HG03060 (cell line): Measurements from ENCODE around the gene RAMP3.
A peak's percentile ranks its signal among the peaks of the same experiment; 100 is the strongest.
"Not testable (repeated sequence)": the region's sequence is repeated elsewhere in the genome, so short reads cannot be mapped to it uniquely, and the experiment has no call there.

Source experiments
- ATAC-seq: cut with Tn5 transposase; IDR thresholded peaks from one replicate; pipeline ENCODE4 v1.9.1; 2021; ENCODE audit warnings: low read depth, moderate number of reproducible peaks; ENCODE audit not compliant: unreplicated experiment

The RAMP3 gene

DNA sequence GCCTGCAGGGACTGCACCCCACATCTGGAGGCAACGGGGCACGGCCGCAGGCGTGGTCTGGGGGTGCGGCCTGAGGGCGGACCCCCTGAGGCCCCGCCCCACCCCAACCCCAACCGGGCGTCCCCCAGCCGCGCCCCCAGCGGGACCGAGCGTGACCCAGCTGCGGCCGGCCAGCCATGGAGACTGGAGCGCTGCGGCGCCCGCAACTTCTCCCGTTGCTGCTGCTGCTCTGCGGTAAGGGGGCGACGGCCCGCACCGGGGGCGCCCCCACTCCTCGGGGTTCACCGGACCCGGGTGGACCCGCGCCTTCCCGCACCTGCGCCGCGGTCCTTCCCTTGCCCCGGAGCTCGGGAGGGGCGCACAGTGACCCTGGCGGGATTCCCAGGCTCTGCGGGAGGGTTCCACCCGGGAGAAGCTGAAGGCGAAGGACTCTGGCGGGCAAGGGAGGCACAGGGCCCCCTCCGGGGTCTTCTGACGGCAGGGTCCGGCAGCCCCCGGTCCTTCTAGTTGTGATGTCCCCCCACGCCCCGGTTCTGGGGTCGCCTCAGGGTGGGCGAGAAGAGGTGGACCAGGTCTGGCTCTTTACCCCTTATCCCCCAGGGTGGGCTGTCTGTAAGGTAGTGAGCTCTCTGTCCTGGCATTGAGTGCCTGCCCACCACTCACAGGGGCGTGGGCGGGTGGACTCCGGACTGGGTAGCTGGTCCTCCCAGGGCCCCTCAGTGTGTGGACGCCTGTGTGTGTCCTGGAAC is at the start of gene RAMP3:
RAMP3 (plus strand) TSS at position 139 of the 749 bp plus-strand sequence; CDS start at position 177, 38 bp downstream.
- ATAC-seq: no peak

DNA sequence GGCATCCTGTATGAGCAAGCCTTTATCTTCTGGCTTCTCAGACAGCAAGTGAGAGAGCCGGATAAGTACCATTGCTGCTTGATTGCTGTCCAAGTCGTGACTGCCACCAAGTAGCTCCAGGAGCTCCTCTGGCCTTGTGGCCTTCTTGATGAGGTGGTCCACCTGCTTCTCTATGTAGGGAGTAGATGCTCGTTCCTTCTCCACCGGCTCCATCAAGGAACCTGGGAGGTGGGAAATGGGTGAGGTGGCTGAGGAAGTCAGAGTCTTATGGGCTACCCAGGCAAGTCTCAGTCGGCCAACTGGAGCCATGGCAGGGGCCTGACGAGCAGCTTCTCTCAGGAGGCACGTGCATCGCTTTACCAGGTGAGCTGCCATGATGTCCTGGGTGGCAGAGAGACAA is 48.7 kb upstream of the RAMP3 start:
- ATAC-seq: no peak

DNA sequence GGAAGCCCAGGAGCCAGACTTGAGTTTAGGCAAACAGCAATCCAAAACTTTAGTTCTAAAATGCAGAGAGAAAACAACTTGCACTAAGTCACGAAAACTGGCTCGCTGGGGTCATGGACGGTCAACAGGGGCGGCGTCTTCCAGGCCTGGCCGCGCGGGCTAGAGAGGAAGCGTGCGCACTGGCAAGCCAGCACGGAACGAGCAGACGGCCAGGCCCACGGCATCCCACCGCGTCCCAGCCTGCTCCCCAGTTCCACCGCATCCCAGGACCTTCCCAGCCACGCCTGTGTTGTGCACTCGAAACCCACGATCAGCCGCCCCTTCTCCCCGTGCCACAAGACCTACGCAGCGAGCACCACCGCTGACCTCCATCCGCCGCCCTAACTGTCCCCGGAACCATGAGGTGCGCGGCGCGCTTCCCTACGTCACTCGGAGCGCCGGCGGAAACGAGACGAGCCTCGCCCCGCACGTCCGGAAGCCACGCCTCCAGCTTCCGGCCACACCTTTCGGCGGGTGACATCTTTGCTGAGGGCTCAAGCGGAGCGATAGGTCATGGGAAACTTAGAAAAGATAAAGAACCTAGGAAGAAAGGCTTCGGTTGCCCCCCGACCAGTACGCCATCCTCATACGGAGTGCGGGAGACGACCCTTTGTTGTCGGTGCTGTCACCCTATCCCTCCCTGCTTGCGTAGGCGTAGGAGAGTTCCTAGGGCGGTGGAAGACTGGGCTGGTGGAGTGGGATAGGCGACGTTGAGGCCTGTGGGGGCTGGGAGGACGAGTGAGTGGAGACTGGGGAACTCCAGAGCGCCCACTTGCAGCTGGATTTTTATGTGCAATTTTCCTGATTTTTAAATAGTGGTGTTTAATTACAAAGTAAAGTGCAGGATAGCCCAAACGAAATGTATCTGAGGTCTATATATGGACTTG is 46.0 kb upstream of the RAMP3 start, which contains the start of gene TBRG4:
TBRG4 (minus strand) TSS at position 400 of the 926 bp plus-strand sequence. CDS start 2,460 bp downstream, outside the sequence.
- ATAC-seq: peak; percentile 89

DNA sequence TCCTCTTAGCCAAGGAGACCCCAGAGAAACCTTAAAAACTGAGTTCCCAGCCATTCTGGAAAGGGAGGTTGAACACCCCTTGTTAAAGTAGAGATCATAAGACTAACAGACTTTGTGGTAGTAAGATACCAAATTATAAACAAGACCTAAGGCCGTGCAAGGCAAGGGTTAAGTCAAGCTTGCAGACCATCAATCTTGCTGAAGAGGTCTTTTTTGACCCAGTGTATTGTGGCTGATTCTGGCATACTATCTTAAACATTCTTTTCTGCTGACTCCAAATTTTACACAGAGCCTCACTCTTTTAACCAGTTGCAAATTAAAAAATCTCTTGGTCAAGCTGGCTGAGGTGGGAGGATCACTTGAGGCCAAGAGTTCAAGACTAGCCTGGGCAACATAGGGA is 44.9 kb upstream of the RAMP3 start:
- ATAC-seq: no peak

- ATAC-seq: not testable (repeated sequence)
Observed at GRCh38 chr7:45114257-45114656, 43.3 kb upstream of the RAMP3 start.

- ATAC-seq: no peak
Observed at GRCh38 chr7:45114926-45115325, 42.7 kb upstream of the RAMP3 start.

DNA sequence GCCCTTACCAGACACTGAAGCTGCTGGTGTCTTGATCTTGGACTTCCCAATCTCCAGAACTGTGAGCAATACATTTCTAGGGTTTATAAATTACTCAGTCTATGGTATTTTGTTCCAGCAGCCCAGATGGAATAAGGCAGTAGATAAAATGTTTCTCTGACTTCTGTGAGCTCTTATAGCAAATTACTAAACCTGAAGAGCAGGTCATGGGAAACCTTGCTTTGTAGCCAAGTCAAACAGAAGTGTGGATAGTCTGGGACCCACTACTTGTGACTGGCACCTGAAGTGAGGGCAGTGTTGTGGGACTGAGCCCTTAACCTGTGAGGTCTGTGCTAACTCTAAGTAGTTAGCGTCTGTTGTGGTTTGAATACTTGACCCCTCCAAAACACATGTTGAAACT is 41.5 kb upstream of the RAMP3 start:
- no peak for ATAC-seq

GRCh38 chr7:45117582-45117981 is 40.0 kb upstream of the RAMP3 start:
- ATAC-seq: no peak

- ATAC-seq: no peak
Observed at GRCh38 chr7:45118292-45118691, 39.3 kb upstream of the RAMP3 start.

- ATAC-seq: no peak
Observed at GRCh38 chr7:45118889-45119331, 38.7 kb upstream of the RAMP3 start.

- ATAC-seq: no peak
Observed at GRCh38 chr7:45119550-45119949, 38.0 kb upstream of the RAMP3 start.

- ATAC-seq: no peak
Observed at GRCh38 chr7:45122975-45123860, 34.4 kb upstream of the RAMP3 start.

DNA sequence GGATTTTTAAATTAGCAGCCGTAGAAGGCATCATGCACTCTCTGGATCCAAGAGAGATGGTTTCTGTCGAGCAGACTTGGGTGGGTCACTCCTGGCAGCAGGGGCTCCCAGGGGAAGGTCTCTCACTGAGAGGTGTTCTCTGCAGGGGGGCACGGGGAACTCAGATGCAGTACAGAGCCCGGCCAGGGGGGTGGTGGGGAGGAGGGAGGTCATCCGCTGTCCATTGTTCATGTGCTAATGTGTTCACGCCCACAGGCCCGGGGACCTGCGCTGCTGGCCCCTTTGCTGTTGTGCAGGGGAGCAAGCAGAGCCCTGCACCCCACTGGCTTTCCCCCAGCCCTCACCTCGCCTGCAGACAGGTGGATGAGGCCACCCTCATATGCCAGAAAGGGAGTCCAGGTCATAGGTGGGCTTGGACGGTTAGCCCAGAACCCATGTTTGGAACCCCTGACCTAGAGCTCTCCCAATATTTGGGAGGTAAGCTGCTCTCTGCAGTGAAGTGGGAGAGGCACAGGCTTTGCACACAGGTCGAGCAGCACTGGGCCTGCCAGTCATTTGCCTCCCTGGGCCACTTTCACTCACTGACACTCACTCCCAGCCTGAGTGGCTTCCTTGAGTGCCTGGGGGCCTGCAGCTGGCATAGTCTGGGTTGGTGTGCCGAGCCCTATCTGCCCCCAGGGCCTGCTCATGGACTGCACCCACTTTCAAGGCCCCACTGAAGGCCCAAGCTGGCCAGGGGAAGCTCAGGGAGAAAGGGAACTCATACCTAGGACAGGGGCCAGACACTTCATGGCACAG is 33.5 kb upstream of the RAMP3 start:
- no peak for ATAC-seq

DNA sequence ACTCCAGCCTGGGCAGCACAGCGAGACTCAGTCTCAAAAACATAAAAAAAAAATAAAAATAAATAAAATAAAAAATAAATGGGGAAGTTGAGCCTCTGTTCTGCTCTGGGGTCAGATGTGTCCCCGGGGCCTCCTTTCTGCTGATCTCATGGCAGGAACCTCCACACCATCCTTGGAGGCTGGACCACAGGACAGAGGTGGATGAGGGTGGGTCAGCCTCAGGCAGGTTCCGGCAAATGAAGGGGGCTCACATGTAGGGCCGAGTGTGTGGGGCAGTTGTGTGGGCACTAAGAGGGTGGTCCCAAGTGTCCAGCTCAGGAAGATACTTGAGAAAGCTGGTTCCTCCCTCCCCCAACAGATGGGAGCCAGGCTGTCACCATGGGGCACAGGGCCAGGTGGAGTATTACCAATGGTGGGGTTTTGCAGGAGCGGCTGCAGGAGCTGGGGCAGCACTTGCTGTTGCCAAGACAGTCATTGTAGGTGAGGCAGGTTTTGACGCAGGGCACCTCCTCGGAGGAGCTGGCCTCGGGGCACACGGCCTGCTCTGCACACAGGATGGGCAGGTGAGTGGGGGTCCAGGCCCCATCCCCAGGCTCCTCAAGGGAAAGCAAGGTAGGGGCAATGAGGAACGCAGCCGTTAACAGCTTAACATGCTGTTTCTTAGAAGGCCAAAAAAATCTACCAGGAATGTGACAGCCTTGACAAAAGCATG is 32.2 kb upstream of the RAMP3 start:
- ATAC-seq: no peak

- ATAC-seq: no peak
Observed at GRCh38 chr7:45126201-45126600, 31.4 kb upstream of the RAMP3 start.

DNA sequence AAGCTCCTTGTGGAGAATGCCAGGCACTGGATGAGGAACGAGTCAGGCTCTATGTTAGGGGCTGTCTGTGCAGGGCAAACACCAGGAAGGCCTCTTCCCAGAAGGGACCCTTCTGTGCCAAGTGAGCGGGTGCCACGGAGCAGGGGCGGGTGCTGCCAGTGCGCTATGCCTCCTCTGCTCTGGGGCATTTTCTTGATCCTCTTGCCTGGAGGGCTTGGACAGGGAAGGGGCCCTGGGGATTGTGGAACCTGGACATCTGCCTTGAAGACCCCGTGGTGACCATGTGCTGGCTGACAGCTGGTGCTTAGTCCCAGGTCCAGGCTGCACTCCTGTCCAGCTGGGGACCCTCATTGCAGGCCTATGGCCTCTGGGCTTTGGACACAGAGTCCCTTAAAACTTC is 30.7 kb upstream of the RAMP3 start:
- no peak for ATAC-seq

DNA sequence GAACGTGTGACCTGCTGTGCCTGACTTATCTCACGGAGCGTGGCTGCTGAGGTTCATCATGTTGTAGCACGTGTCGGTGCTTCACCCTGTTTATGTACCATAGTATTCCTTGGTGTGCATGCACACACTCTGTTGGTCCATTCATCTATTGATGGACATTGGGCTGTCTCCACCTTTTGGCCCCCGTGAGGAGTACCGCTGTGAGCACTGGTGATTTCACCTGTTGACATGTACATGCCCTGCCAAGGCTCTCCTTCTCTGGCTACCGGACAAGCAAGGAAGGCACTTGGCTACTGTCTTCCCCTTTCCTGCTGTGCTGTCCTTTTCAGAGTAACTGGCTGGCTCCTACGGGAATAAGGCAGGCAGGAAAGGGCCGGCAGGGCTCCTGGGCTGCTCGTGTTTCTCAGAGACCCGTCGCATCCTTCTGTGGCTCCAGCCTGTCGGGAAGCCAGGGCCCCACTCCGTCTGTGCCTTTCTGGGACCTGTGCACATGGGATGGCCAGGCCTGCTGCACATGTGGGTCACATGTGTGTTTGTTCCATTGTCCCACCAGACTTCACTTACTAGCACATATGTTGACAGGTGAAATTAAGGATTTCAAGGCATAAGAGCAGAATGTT is 28.3 kb upstream of the RAMP3 start:
- no peak for ATAC-seq

GRCh38 chr7:45129906-45130305 is 27.7 kb upstream of the RAMP3 start:
- no peak for ATAC-seq

DNA sequence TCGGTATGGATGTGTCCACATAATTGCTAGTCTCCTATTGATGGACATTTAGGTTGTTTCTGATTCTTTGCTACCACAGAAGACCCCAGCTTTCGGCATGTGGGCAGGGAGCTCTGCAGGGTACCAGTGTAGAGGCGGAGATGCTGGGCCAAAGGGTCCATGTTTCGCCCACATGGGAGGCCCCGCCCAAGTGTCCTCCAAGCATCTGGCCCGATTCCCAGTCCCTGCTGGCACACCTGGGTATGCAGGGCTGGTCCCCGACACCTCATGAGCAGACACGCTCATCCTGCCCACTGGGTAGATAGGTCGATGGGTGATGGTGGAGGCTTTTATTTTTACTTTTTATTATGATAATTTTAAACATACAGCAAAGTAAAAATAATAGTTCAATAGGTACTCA is 26.7 kb upstream of the RAMP3 start:
- no peak for ATAC-seq
